NCI-H2196 treated with DMSO at 0.1 percent for 48 hours (cell line): ENCODE measurements around the gene GVQW3.
A peak's percentile ranks its signal among the peaks of the same experiment; 100 is the strongest.

Source experiments
- DNase-seq: peaks from one replicate; lab custom pipeline; 2025; ENCODE audit not compliant: unreplicated experiment; lab: John Stamatoyannopoulos, UW

The GVQW3 gene

GRCh38 chr11:76444384-76445120 lies 63.4 kb downstream of the GVQW3 start, which contains the start of gene EMSY:
Gene EMSY (plus strand): TSS chr11:76445018. CDS start chr11:76446939, 1,921 bp downstream.
- peak; percentile 99 for DNase-seq

GRCh38 chr11:76445121-76446084 lies 64.3 kb downstream of the GVQW3 start:
- DNase-seq: peak; percentile 74

- DNase-seq: no peak
These were observed 67.4 kb downstream of the GVQW3 start for GRCh38 chr11:76448506-76448905.

GRCh38 chr11:76453248-76453647 lies 72.1 kb downstream of the GVQW3 start:
- no peak for DNase-seq

GRCh38 chr11:76455331-76455730 lies 74.2 kb downstream of the GVQW3 start:
- DNase-seq: no peak

GRCh38 chr11:76455931-76456330 lies 74.8 kb downstream of the GVQW3 start:
- no peak for DNase-seq

- DNase-seq: no peak
These were observed 75.4 kb downstream of the GVQW3 start for GRCh38 chr11:76456571-76456970.
